PC-9 (cell line): ENCODE measurements around the gene SAXO2.

Experiments
- CTCF ChIP-seq: fragments of 200-600 bp; sonication (generic); conservative IDR thresholded peaks from 2 replicates; pipeline ENCODE4 v1.6.1; 2017; ENCODE audit warnings: mixed run types, antibody characterized with exemption, mild to moderate bottlenecking, moderate library complexity
- EZH2 ChIP-seq: fragments of 200-600 bp; sonication (generic); IDR thresholded peaks from 2 replicates; pipeline ENCODE4 v1.8.0; 2017; ENCODE audit warnings: antibody characterized with exemption, low read depth

DNA sequence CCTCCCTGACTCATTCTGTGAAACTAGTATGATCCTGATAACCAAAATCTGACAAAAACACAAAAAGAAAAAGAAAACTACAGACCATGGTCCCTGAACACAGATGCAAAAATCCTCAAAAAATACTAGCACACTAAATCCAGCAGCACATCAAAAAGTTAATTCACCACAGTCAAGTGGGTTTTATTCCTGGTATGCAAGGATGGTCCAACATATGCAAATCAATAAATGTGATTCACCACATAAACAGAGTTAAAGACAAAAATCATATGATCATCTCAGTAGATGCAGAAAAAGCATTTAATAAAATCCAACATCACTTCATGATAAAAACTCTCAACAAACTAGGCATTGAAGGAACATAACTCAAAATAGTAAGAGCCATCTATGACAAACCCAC, 12.8 kb downstream of the SAXO2 start:
- TF ChIP-seq EZH2, result no peak
- no peak for TF ChIP-seq CTCF
